ENCODE data around the gene LY6G6F.

DNA sequence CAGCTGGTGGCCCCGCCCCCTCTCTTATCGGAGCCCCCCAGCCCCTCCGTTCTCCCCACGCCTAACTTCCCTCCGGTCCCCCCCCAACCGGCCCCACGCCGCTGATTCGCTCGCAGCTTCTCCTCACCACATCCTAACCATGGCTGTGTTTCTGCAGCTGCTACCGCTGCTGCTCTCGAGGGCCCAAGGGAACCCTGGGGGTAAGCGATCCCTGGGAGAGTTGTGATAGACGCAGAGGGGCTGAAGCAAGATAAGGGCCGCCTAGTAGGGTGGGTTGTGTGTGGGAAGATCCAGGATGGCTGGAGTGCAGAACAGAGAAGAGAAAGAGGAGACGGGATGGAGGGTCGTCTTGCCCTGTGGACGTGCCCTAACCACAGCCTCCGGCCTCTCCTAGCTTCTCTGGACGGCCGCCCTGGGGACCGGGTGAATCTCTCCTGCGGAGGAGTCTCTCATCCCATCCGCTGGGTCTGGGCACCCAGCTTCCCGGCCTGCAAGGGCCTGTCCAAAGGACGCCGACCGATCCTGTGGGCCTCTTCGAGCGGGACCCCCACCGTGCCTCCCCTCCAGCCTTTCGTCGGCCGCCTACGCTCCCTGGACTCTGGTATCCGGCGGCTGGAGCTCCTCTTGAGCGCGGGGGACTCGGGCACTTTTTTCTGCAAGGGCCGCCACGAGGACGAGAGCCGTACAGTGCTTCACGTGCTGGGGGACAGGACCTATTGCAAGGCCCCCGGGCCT, 16.7 kb downstream of the LY6G6F start, which contains the start of gene MPIG6B:
- TF ChIP-seq, protein P1, sequence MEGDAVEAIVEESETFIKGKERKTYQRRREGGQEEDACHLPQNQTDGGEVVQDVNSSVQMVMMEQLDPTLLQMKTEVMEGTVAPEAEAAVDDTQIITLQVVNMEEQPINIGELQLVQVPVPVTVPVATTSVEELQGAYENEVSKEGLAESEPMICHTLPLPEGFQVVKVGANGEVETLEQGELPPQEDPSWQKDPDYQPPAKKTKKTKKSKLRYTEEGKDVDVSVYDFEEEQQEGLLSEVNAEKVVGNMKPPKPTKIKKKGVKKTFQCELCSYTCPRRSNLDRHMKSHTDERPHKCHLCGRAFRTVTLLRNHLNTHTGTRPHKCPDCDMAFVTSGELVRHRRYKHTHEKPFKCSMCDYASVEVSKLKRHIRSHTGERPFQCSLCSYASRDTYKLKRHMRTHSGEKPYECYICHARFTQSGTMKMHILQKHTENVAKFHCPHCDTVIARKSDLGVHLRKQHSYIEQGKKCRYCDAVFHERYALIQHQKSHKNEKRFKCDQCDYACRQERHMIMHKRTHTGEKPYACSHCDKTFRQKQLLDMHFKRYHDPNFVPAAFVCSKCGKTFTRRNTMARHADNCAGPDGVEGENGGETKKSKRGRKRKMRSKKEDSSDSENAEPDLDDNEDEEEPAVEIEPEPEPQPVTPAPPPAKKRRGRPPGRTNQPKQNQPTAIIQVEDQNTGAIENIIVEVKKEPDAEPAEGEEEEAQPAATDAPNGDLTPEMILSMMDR (IDR thresholded peaks at IDR 0.05; ENCODE audit: insufficient read depth, low read depth, low read length): no peak
- no peak for TF ChIP-seq EZH2 (IDR thresholded peaks at IDR 0.05; ENCODE audit: insufficient read depth, low read length)

Data from astrocyte (in vitro differentiated cells and primary cell).